NOMO-1 (cell line): Measurements from ENCODE around the gene EHMT2.
A peak's percentile ranks its signal among the peaks of the same experiment; 100 is the strongest.
"Not testable (repeated sequence)": the region's sequence is repeated elsewhere in the genome, so short reads cannot be mapped to it uniquely, and the experiment has no call there.

Experiments used
- DNase-seq, 2 experiments: peaks; one replicate each; lab custom pipeline; 2025; ENCODE audit not compliant: unreplicated experiment in 2 of 2; lab: John Stamatoyannopoulos, UW

The EHMT2 gene

GRCh38 chr6:31874084-31874670 is 23.3 kb downstream of the EHMT2 start:
- DNase-seq, result no peak

GRCh38 chr6:31871046-31871659 is 26.3 kb downstream of the EHMT2 start:
- no peak for DNase-seq

DNA sequence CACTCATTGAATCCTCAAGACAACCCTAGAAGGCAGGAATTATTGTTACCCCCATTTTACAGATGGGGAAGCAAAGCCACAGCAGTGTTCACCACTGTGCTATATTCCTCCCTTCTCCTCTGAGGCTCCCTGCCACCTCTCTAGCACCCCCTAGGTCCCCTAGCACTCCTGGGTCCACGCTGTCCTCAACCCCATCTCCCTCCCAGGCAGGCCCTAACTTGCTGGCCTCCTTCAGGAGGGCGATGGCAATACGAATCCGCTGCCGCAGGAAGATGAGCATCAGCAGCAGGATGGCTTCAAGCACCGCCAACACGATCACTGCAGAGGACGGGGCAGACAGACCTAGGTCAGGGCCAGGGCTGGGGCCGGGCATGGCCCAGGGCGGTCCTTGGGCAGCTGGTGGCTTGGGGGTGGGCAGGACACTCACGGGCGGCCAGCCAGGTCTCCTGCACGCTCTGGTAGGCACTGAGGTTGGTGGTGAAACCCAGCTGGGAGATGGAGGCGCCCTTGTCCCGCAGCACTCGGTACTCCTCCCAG is 27.0 kb downstream of the EHMT2 start:
- DNase-seq, result no peak

DNA sequence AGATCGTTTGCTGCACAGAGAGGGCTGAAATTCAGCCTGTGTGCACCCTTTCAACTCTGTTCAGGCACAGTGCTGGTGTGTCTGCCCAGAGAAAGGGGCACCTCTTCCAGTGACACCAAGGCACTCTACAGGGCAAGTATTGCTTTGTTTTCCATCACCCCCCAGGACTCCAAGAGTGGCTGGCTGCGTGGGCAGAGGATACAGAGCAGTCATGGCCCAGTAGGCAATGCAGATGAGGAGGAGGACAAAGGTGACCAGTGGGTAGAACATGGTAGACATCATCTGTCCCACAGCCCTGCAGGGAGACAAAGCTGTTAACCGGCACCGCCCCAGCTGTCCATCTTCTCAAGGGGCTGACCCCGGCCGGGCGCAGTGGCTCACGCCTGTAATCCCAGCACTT is 28.2 kb downstream of the EHMT2 start:
- no peak for DNase-seq

DNA sequence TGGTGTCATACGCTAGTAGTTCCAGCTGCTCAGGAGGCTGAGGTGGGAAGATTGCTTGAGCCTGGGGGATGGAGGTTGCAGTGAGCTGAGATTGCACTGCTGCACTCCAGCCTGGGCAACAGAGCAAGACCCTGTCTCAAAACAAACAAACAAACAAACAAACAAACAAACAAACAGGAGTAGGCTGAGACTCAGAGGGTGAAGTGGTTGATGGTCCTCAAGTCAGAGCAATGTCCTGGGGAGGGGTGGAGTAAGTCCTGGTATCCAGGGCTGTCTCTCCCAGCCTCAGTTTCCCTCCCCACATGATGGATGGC is 28.9 kb downstream of the EHMT2 start:
- DNase-seq, result not testable (repeated sequence)

- DNase-seq, result no peak
Observed at GRCh38 chr6:31865205-31866118, 32.0 kb downstream of the EHMT2 start.

GRCh38 chr6:31864818-31865204 is 32.7 kb downstream of the EHMT2 start:
- no peak for DNase-seq

DNA sequence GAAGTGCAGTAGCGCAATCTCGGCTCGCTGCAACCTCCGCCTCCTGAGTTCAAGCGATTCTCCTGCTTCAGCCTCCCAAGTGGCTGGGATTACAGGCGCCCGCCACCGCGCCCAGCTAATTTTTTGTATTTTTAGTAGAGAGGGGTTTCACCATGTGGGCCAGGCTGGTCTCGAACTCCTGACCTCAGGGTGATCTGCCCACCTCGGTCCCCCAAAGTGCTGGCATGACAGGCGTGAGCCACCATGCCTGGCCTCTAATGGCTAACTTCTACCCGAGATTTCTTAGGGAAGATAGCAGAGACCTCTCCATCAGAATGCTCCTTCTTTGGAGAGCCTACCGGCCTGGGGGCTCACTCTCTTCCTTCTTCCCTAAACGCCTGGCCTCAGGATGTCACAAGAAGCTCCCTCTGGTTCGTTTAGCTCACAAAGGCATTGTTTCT is 33.4 kb downstream of the EHMT2 start:
- not testable (repeated sequence) for DNase-seq

DNA sequence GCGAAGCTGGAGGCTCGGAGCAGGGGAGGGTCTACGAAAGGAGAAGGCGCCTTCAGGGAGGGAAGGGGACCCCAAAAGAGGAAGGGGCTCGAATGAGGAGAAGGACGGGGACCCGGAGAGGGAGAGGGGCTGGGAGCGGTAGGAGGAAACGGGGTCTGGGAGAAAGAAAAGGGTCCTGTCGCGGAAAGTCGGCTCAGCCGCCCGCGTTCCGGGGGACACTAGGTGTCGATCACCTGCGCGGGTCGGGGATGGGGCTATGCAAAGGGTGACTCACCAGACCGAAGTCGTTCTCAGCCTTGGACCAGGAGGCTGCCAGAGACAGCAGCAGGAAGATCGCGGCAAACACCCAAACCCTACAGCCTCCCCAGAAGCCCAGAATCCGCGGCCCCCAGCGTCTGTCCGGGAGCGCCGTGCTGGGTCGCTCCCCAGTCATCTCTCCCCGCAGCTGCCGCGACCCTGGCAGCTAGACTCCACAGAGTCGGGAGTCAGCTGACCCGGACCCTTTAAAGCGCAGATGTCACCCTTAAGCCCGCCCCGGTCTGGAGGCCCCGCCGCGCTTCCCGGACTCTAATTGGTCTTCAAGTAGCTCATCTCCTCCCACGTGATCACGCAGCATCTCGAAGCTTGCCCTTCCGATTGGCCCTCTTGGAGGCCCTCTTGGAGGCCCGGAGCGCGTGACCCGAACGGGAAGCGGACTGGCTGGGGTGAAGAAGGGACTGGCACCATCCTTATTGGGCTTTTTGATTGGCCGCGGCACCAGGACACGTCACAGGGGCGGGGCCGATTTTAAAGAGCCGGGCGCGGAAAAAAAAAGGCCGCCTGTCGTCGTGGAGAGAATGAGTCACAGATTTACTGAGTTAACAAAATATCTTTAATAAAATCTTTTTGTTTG is 34.9 kb downstream of the EHMT2 start, which contains the start of gene NEU1:
TSS of gene NEU1 (minus strand) at position 478 of the 892 bp plus-strand sequence. CDS start at position 433, 45 bp downstream.
- DNase-seq, result peak; percentile 99 to 100

- DNase-seq, result no peak
Observed at GRCh38 chr6:31861919-31862343, 35.6 kb downstream of the EHMT2 start.

DNA sequence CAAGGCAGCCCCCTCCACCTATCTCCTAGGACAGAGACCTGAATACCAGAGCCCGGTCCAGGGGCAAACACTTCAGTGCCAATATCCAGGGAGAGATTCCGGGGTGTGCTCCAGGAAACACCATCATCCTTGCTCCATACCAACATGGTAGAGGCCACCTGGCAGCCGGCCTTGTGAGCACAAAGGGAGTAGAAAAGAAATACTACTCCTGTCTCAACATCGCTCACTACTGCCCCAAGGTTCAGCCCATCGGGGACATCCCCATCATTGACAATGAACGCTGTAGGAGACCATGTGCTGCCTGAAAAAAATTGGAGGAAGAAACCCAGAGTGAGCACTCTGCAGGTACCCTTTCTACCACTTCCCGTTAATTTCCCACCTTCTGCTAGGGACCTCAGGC is 36.3 kb downstream of the EHMT2 start:
- no peak for DNase-seq

- no peak for DNase-seq
Observed at GRCh38 chr6:31860349-31860748, 37.1 kb downstream of the EHMT2 start.

DNA sequence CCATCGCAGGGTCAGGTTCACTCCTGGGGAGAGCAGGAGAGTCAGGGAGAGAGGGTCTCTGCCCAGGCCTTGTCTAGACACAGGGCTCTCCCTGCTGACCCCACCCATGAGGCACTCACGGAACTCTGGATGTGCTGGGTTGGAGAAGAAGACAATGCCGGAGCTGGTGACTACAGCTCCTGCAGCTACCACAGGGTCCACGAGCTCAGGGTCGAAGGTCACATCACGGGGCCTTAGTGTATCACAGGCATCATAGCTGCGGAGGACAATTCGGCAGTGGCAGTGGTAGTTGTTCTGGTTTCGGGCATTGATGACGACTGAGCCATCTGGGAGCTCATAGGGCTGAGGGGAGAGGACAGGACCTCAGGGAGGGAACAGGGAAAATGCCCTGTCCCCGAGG is 37.6 kb downstream of the EHMT2 start:
- no peak for DNase-seq

- no peak for DNase-seq
Observed at GRCh38 chr6:31858707-31859106, 38.8 kb downstream of the EHMT2 start.

DNA sequence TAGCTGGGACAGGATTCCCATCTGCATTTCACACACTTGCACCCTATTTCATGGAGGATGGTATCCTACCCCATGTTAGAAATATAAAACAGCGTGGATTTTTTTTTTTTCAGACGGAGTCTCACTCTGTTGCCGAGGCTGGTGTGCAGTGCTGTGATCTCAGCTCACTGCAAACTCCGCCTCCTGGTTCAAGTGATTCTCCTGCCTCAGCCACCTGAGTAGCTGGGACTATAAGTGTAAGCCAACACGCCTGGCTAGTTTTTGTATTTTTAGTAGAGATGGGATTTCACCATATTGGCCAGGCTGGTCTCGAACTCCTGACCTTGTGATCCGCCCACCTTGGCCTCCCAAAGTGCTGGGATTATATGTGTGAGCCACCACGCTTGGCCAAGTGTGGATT is 39.7 kb downstream of the EHMT2 start:
- DNase-seq, result not testable (repeated sequence)

DNA sequence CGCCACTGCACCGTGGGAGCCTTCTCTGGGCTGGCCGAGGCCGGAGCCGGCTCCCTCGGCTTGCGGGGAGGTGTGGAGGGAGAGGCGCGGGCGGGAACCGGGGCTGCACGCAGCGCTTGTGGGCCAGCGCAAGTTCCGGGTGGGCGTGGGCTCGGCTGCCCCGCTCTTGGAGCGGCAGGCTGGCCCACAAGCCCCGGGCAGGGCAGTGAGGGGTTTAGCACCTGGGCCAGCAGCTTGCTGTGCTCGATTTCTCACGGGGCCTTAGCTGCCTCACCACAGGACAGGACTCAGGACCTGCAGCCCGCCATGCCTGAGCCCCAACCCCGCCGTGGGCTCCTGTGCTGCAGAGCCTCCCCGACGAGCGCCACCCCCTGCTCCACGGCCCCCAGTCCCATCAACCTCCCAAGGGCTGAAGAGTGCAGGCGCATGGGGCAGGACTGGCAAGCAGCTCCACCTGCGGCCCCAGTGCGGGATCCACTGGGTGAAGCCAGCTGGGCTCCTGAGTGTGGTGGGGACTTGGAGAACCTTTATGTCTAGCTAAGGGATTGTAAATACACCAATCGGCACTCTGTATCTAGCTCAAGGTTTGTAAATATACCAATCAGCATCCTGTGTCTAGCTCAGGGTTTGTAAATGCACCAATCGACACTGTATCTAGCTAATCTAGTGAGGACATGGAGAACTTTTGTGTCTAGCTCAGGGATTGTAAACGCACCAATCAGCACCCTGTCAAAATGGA is 45.3 kb downstream of the EHMT2 start:
- not testable (repeated sequence) for DNase-seq

DNA sequence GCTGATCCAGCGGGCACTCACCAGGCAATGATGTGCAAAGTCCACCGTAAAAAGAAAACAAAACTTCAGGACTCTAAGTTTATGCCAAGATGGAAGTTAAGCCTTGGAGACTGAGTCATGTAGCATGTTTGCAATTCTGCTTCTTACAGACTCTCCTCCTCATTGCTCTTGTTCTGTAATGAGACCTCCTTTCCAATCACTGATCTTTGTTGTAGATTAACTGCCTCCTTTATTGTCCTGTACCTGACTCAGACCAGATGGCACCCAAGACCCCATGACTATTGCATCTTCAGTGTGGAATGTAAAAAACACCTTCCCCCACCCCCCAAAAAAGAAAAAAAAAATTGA is 46.0 kb downstream of the EHMT2 start:
- no peak for DNase-seq

GRCh38 chr6:31850765-31851484 is 46.6 kb downstream of the EHMT2 start:
- no peak for DNase-seq

GRCh38 chr6:31847276-31847978 is 50.1 kb downstream of the EHMT2 start:
- no peak for DNase-seq
